IMR-90 (cell line): ENCODE results near the gene MAPKAP1. TPM values are rescaled to one million over a fixed set of nuclear protein-coding genes. Genes with fewer than 3 reads are reported as not detected.

ENCODE experiments used
- ATAC-seq: fragments of 200-7000 bp; cut with Tn5 transposase; 2 replicates; pipeline ENCODE4 v1.9.1; 2020; ENCODE audit warnings: low read depth, mild to moderate bottlenecking, moderate library complexity
- BruUV-seq: library from RNA; stranded (reverse); fragments of 400-500 nt; replicated peaks from 2 replicates; lab custom pipeline; 2021; lab: Mats Ljungman, UMichigan
- CTCF ChIA-PET: fragments of 300-600 bp; formaldehyde crosslinking; extraction: SDS; loops from one replicate; lab custom pipeline; 2021; ENCODE audit warnings: antibody characterized with exemption; lab: Yijun Ruan, JAX
- POLR2A ChIA-PET: fragments of 300-600 bp; sonication (Branson Sonifier 250); formaldehyde crosslinking; loops from one replicate; lab custom pipeline; 2022; ENCODE audit warnings: antibody characterized with exemption; ENCODE audit not compliant: unreplicated experiment; lab: Charles Lee
- DNase-seq: peaks from one replicate; pipeline ENCODE4 v3.0.0; 2013
- H2AFZ ChIP-seq: replicated peaks from 2 replicates; pipeline ENCODE3; 2013; ENCODE audit warnings: low read length, mild to moderate bottlenecking; ENCODE audit not compliant: poor library complexity
- H2AK5ac ChIP-seq: 2 replicates; pipeline ENCODE4 v1.6.1; 2013; ENCODE audit warnings: low read depth, low read length, inconsistent platforms
- H2AK9ac ChIP-seq: replicated peaks from 2 replicates; pipeline ENCODE3; 2013; ENCODE audit warnings: mild to moderate bottlenecking, low read depth, low read length, moderate library complexity; ENCODE audit not compliant: poor library complexity
- H2BK120ac ChIP-seq: 2 replicates; pipeline ENCODE4 v1.6.1; 2013; ENCODE audit warnings: low read depth, low read length, inconsistent platforms
- H2BK15ac ChIP-seq: 3 replicates; pipeline ENCODE4 v1.6.1; 2013; ENCODE audit warnings: low read depth, low read length, inconsistent platforms
- H2BK20ac ChIP-seq: 2 replicates; pipeline ENCODE4 v1.6.1; 2013; ENCODE audit warnings: low read depth, mild to moderate bottlenecking, inconsistent platforms, low read length, moderate library complexity
- H2BK5ac ChIP-seq: 2 replicates; pipeline ENCODE4 v1.6.1; 2013; ENCODE audit warnings: mild to moderate bottlenecking, low read depth, low read length, inconsistent platforms; ENCODE audit not compliant: poor library complexity, severe bottlenecking
- H3K14ac ChIP-seq: replicated peaks from 2 replicates; pipeline ENCODE4 v1.6.1; 2013; ENCODE audit warnings: low read depth, low read length, inconsistent platforms
- H3K18ac ChIP-seq: 2 replicates; pipeline ENCODE4 v1.6.1; 2013; ENCODE audit warnings: low read depth, low read length, control low read depth
- H3K23ac ChIP-seq: 2 replicates; pipeline ENCODE4 v1.6.1; 2013; ENCODE audit warnings: low read depth, low read length, inconsistent platforms
- H3K27ac ChIP-seq: 2 replicates; pipeline ENCODE4 v1.5.1; 2013; ENCODE audit warnings: mild to moderate bottlenecking, control low read depth, low read length; ENCODE audit not compliant: insufficient read depth
- H3K27me3 ChIP-seq: 2 replicates; pipeline ENCODE4 v1.6.1; 2013; ENCODE audit warnings: low read length; ENCODE audit not compliant: control insufficient read depth, insufficient read depth
- H3K36me3 ChIP-seq: 2 replicates; pipeline ENCODE4 v1.6.1; 2013; ENCODE audit warnings: low read length, mixed read lengths; ENCODE audit not compliant: control insufficient read depth, insufficient read depth
- H3K4ac ChIP-seq: 2 replicates; pipeline ENCODE4 v1.6.1; 2013; ENCODE audit warnings: low read depth, low read length, inconsistent platforms
- H3K4me1 ChIP-seq: 2 replicates; pipeline ENCODE4 v1.6.1; 2013; ENCODE audit warnings: low read length, mixed read lengths; ENCODE audit not compliant: control insufficient read depth, insufficient read depth
- H3K4me2 ChIP-seq: 2 replicates; pipeline ENCODE4 v1.6.1; 2013; ENCODE audit warnings: low read depth, mild to moderate bottlenecking, control low read depth, low read length, moderate library complexity
- H3K4me3 ChIP-seq: 2 replicates; pipeline ENCODE4 v1.5.1; 2013; ENCODE audit warnings: low read depth, mild to moderate bottlenecking, control low read depth, low read length, moderate library complexity; ENCODE audit not compliant: insufficient read depth
- H3K56ac ChIP-seq: 2 replicates; pipeline ENCODE4 v1.6.1; 2013; ENCODE audit warnings: low read length, inconsistent platforms; ENCODE audit not compliant: insufficient read depth; ENCODE audit errors: extremely low read depth
- H3K79me1 ChIP-seq, 2 experiments: 2 replicates each; pipeline ENCODE4 v1.6.1; 2013; ENCODE audit warnings: low read length in 2 of 2, inconsistent platforms in 1 of 2, low read depth in 1 of 2
- H3K9ac ChIP-seq: 2 replicates; pipeline ENCODE4 v1.6.1; 2013; ENCODE audit warnings: low read depth, low read length, control low read depth
- H3K9me1 ChIP-seq: 2 replicates; pipeline ENCODE4 v1.6.1; 2013; ENCODE audit warnings: low read length, inconsistent platforms; ENCODE audit not compliant: insufficient read depth
- H3K9me3 ChIP-seq: 2 replicates; pipeline ENCODE4 v1.6.1; 2013; ENCODE audit warnings: low read length; ENCODE audit not compliant: control insufficient read depth, insufficient read depth
- H4K20me1 ChIP-seq: 2 replicates; pipeline ENCODE4 v1.6.1; 2013; ENCODE audit warnings: low read length, inconsistent platforms; ENCODE audit not compliant: insufficient read depth
- H4K5ac ChIP-seq: 2 replicates; pipeline ENCODE4 v1.6.1; 2013; ENCODE audit warnings: mild to moderate bottlenecking, low read depth, low read length, control low read depth
- H4K8ac ChIP-seq, 2 experiments: 2 replicates each; pipeline ENCODE4 v1.6.1; 2013; ENCODE audit warnings: low read depth in 2 of 2, low read length in 2 of 2, control low read depth in 1 of 2, inconsistent platforms in 1 of 2
- H4K91ac ChIP-seq: 2 replicates; pipeline ENCODE4 v1.6.1; 2013; ENCODE audit warnings: low read depth, low read length, inconsistent platforms; ENCODE audit not compliant: insufficient read depth
- BHLHE40 ChIP-seq: fragments of 150-350 bp; IDR thresholded peaks from 2 replicates; pipeline ENCODE4 v1.6.1; 2016; ENCODE audit warnings: mild to moderate bottlenecking, low read depth, low read length
- CEBPB ChIP-seq: IDR thresholded peaks from 2 replicates; pipeline ENCODE4 v1.6.1; 2012; ENCODE audit warnings: low read depth, low read length, improper control_type of control experiment
- CHD1 ChIP-seq: IDR thresholded peaks from 2 replicates; pipeline ENCODE4 v1.6.1; 2012; ENCODE audit warnings: low read depth, low read length, improper control_type of control experiment
- FOS ChIP-seq: fragments of 150-350 bp; IDR thresholded peaks from 2 replicates; pipeline ENCODE4 v1.6.1; 2016; ENCODE audit warnings: low read depth, low read length
- MAFK ChIP-seq: IDR thresholded peaks from 2 replicates; pipeline ENCODE4 v1.6.1; 2012; ENCODE audit warnings: low read depth, low read length, improper control_type of control experiment
- MAZ ChIP-seq: IDR thresholded peaks from 2 replicates; pipeline ENCODE4 v1.6.1; 2012; ENCODE audit warnings: low read depth, mild to moderate bottlenecking, low read length, improper control_type of control experiment, moderate library complexity, borderline replicate concordance
- NFE2L2 ChIP-seq: fragments of 150-350 bp; IDR thresholded peaks from 2 replicates; pipeline ENCODE4 v1.6.1; 2016; ENCODE audit warnings: low read depth, mild to moderate bottlenecking, low read length
- POLR2A ChIP-seq: IDR thresholded peaks from 2 replicates; pipeline ENCODE4 v1.6.1; 2012; ENCODE audit warnings: mild to moderate bottlenecking, low read depth, low read length
- RCOR1 ChIP-seq: IDR thresholded peaks from 2 replicates; pipeline ENCODE4 v1.6.1; 2012; ENCODE audit warnings: mild to moderate bottlenecking, low read length, improper control_type of control experiment; ENCODE audit not compliant: insufficient replicate concordance
- RFX5 ChIP-seq: IDR thresholded peaks from 2 replicates; pipeline ENCODE4 v1.8.0; 2012; ENCODE audit warnings: low read depth, mild to moderate bottlenecking, low read length, moderate library complexity
- SMC3 ChIP-seq: fragments of 150-350 bp; IDR thresholded peaks from 2 replicates; pipeline ENCODE4 v1.6.1; 2016; ENCODE audit warnings: low read depth, mild to moderate bottlenecking, antibody characterized with exemption, low read length, moderate library complexity
- WGBS, 2 experiments: methylation state at CpG; one replicate each; pipeline versions ENCODE4 v1.1.5 to v1.1.7; 2013; ENCODE audit warnings: missing lambda C conversion rate in 2 of 2; ENCODE audit not compliant: insufficient read length in 1 of 2; ENCODE audit errors: extremely low coverage in 2 of 2; 5-methylcytosine and 5-hydroxymethylcytosine counted together
- dilution Hi-C: fragments of 300-500 bp; cut with HindIII; formaldehyde crosslinking; loops from one replicate; pipeline ENCODE4 v1.14.3; 2018; ENCODE audit warnings: low sequenced_read_pairs; ENCODE audit not compliant: unreplicated experiment
- in situ Hi-C: fragments of 300-500 bp; cut with MboI; formaldehyde crosslinking; loops from 3 replicates; pipeline ENCODE4 v1.14.3; 2019; ENCODE audit warnings: low sequenced_read_pairs, inconsistent platforms, mixed read lengths
- intact Hi-C: fragments of 100-400 bp; cut with micrococcal nuclease; formaldehyde crosslinking; loops from 2 replicates; pipeline ENCODE4 v1.10.0; 2022
- polyA plus RNA-seq, 3 experiments: library from polyadenylated mRNA; depleted of rRNA; stranded (reverse); fragments of >200 nt; gene quantifications; 2 replicates each; pipeline ENCODE4 v1.2.3, GENCODE V29; 2012; ENCODE audit warnings: low replicate concordance in 1 of 3
- total RNA-seq: library from RNA; depleted of rRNA; stranded (reverse); fragments of >200 nt; gene quantifications from 2 replicates; pipeline ENCODE4 v1.2.3, GENCODE V29; 2012
- TF ChIP-seq, protein P1 (sequence below): conservative IDR thresholded peaks from 2 replicates; pipeline ENCODE4 v1.5.1; 2012; ENCODE audit warnings: mild to moderate bottlenecking, low read depth, low read length, improper control_type of control experiment
- TF ChIP-seq, protein P2 (sequence below): fragments of 150-350 bp; IDR thresholded peaks from 2 replicates; pipeline ENCODE4 v1.6.1; 2016; ENCODE audit warnings: low read depth, mild to moderate bottlenecking, low read length, moderate library complexity, borderline replicate concordance

Gene MAPKAP1
- total and polyA plus RNA-seq, 2 of the 4 experiments (the other 2 are of a cell fraction), result 87.2 to 158 TPM

DNA sequence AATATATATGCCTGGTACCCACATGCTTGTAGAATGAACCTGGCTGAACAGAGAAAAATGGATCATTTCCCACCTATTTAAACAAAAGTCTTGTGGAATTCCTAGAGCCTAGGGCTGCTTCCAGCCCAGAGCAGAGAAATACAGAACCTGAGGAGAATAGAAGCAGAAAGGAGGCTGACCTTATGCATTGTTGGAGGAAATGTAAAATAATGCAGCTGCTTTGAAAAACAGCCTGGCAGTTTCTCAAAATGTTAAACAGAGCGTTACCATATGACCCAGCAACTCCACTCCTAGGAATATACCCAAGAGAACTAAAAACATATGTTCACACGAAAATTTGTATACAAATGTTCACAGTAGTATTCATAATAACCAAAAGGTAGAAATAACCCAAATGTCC lies 15.1 kb downstream of the MAPKAP1 start:
- ChIA-PET CTCF (no interaction called here), POLR2A (no interaction called here)
- H4K20me1 ChIP-seq, result peaks cover 24% of the 10 kb centered on the region; the same call in 1 of the 2 replicates
- intact Hi-C loops (no loop called here), dilution Hi-C loops (no loop called here), in situ Hi-C loops (no loop called here)
- no peak overlapping the region for H3K4ac ChIP-seq
- H3K79me1 ChIP-seq, result peaks cover 31 to 64% of the 10 kb centered on the region in 2 experiments
- H3K9ac ChIP-seq, result no peak overlapping the region
- H3K27me3 ChIP-seq, result no peaks in the 10 kb centered on the region
- BruUV-seq, result no TSS peak
- no peaks in the 10 kb centered on the region for H3K36me3 ChIP-seq
- no peak overlapping the region for H2BK15ac ChIP-seq
- H2BK120ac ChIP-seq, result no peak overlapping the region
- ATAC-seq, result no peak; the same call in 1 of the 2 replicates
- H3K23ac ChIP-seq, result no peak overlapping the region
- H3K4me1 ChIP-seq, result peaks cover 3% of the 10 kb centered on the region; the same call in 1 of the 2 replicates
- no peaks in the 10 kb centered on the region; the same call in none of the 2 replicates for H3K9me1 ChIP-seq
- H3K9me3 ChIP-seq, result no peaks in the 10 kb centered on the region
- H4K5ac ChIP-seq, result no peak overlapping the region
- no peak overlapping the region for H2AK9ac ChIP-seq
- no peak overlapping the region for H3K14ac ChIP-seq
- H2AK5ac ChIP-seq, result no peak overlapping the region
- no peak overlapping the region for H3K56ac ChIP-seq
- H4K8ac ChIP-seq, result no peak overlapping the region
- no peak overlapping the region for H4K91ac ChIP-seq
- no peak overlapping the region for H3K27ac ChIP-seq
- no peak overlapping the region for H2BK20ac ChIP-seq
- no peak for DNase-seq
- WGBS, 2 experiments, result no CpG with 5 or more reads among the region's 2 CpGs
- no peak overlapping the region for H2AFZ ChIP-seq
- no peak overlapping the region for H3K18ac ChIP-seq
- no peak overlapping the region for H2BK5ac ChIP-seq
- TF ChIP-seq CHD1 (no peak), POLR2A (no peak), MAFK (no peak), NFE2L2 (no peak), RFX5 (no peak), RCOR1 (no peak), FOS (no peak), MAZ (no peak), CEBPB (no peak), SMC3 (no peak), BHLHE40 (no peak)
- TF ChIP-seq, protein P1, sequence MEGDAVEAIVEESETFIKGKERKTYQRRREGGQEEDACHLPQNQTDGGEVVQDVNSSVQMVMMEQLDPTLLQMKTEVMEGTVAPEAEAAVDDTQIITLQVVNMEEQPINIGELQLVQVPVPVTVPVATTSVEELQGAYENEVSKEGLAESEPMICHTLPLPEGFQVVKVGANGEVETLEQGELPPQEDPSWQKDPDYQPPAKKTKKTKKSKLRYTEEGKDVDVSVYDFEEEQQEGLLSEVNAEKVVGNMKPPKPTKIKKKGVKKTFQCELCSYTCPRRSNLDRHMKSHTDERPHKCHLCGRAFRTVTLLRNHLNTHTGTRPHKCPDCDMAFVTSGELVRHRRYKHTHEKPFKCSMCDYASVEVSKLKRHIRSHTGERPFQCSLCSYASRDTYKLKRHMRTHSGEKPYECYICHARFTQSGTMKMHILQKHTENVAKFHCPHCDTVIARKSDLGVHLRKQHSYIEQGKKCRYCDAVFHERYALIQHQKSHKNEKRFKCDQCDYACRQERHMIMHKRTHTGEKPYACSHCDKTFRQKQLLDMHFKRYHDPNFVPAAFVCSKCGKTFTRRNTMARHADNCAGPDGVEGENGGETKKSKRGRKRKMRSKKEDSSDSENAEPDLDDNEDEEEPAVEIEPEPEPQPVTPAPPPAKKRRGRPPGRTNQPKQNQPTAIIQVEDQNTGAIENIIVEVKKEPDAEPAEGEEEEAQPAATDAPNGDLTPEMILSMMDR, result no peak
- TF ChIP-seq, protein P2, sequence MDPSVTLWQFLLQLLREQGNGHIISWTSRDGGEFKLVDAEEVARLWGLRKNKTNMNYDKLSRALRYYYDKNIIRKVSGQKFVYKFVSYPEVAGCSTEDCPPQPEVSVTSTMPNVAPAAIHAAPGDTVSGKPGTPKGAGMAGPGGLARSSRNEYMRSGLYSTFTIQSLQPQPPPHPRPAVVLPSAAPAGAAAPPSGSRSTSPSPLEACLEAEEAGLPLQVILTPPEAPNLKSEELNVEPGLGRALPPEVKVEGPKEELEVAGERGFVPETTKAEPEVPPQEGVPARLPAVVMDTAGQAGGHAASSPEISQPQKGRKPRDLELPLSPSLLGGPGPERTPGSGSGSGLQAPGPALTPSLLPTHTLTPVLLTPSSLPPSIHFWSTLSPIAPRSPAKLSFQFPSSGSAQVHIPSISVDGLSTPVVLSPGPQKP, result no peak
- H3K4me3 ChIP-seq, result no peak overlapping the region
- no peak overlapping the region for H3K4me2 ChIP-seq
